ENCODE results near the gene HHIPL1.

- TF ChIP-seq POLR2AphosphoS5 (IDR thresholded peaks at IDR 0.05) (no peak), POLR2A (IDR thresholded peaks at IDR 0.05) (no peak)
- TF ChIP-seq, protein P1, sequence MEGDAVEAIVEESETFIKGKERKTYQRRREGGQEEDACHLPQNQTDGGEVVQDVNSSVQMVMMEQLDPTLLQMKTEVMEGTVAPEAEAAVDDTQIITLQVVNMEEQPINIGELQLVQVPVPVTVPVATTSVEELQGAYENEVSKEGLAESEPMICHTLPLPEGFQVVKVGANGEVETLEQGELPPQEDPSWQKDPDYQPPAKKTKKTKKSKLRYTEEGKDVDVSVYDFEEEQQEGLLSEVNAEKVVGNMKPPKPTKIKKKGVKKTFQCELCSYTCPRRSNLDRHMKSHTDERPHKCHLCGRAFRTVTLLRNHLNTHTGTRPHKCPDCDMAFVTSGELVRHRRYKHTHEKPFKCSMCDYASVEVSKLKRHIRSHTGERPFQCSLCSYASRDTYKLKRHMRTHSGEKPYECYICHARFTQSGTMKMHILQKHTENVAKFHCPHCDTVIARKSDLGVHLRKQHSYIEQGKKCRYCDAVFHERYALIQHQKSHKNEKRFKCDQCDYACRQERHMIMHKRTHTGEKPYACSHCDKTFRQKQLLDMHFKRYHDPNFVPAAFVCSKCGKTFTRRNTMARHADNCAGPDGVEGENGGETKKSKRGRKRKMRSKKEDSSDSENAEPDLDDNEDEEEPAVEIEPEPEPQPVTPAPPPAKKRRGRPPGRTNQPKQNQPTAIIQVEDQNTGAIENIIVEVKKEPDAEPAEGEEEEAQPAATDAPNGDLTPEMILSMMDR (IDR thresholded peaks at IDR 0.05) = no peak
Measured at GRCh38 chr14:99635116-99635515, 9.8 kb upstream of the HHIPL1 start.
